Stimulated activated CD4-positive, alpha-beta T cell treated with anti-CD3 and anti-CD28 coated beads, Interleukin-15, amount 100 ng/mL, for 24 hours (primary cell): ENCODE data around the gene SMTNL2.
"Not testable (repeated sequence)": the region's sequence is repeated elsewhere in the genome, so short reads cannot be mapped to it uniquely, and the experiment has no call there.

Source experiments
- DNase-seq: peaks from one replicate; pipeline ENCODE4 v3.0.0-alpha.2; 2020

The SMTNL2 gene

DNA sequence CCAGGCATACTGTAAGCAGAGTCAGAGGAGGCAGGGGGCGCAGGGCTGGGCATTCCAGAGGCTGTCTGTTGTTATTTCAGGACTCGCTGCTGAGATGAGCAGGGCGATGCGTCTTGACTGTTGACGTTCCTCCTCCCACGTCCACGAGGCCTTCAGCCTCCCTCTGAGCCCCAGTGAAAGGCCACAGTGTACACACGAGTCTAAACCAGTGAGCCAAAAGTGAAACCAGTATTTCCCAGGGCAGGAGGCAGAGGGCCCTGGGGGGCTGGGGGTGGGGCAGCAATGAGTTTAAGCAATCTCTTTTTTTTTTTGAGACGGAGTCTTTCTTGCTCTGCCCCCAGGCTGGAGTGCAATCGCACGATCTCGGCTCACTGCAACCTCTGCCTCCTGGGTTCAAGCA is 21.5 kb downstream of the SMTNL2 start:
- no peak for DNase-seq

DNA sequence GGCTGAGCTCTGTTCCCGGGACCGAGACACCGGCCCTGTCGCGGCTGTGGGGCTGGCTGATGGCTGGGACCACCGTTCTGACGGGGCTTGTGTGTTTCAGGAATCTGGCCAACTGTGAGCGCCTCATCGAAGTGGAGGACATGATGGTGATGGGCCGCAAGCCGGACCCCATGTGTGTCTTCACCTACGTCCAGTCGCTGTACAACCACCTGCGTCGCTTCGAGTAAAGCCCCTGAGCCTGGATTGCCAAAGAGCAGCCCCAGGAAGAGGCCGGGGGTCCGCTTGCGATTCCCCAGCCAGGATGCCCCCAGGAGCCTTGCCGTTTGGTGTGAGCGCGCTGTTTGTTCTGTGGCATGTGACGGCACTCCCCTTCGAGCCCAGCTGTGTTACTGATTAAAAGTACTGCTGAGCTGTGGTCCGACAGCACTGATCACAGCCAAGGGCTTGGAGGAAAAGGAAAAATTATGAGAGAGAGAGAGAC is 23.0 kb downstream of the SMTNL2 start:
- DNase-seq, result no peak

DNA sequence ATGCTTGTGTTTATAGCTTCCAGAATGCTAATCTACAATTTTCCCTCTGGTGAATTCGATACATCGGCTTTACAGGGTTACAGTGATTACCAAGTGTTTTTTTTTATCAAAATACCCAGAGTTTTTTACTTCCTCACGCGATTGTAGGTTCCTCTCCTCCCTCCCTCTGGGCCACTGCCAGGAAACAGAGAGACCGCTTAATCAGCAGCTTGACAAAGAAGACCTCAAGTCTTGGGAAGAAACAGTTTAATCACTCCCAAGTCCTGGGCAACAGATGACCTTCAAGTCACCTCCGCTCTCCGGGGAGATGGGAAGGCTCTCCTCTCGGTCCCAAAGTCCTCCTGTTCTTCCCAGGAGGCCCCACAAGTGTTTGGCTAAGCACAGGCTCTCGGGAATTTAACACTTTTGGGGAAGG is 23.5 kb downstream of the SMTNL2 start:
- DNase-seq, result no peak

DNA sequence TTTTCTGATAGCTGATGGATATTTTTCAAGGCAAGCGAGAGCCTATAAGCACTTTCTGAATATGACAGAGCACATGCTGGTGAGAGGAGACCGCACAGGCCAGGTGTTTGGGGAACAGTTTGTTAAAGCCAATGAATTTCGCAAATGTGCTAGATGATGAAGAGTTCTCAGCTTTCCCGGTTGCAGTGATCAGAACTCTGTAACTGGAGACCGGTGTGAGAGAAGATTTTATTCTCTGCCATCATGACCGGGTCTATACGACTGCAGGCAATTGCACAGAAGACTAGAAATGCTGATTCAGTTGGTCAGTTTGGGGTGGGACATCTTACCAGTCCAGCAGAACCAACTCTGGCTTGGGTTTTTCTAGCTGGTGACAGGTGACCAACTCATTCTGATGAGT is 25.4 kb downstream of the SMTNL2 start:
- no peak for DNase-seq

GRCh38 chr17:4610162-4610561 is 25.8 kb downstream of the SMTNL2 start:
- no peak for DNase-seq

GRCh38 chr17:4610656-4611055 is 26.3 kb downstream of the SMTNL2 start:
- DNase-seq, result no peak

GRCh38 chr17:4616476-4616875 is 32.1 kb downstream of the SMTNL2 start:
- no peak for DNase-seq

DNA sequence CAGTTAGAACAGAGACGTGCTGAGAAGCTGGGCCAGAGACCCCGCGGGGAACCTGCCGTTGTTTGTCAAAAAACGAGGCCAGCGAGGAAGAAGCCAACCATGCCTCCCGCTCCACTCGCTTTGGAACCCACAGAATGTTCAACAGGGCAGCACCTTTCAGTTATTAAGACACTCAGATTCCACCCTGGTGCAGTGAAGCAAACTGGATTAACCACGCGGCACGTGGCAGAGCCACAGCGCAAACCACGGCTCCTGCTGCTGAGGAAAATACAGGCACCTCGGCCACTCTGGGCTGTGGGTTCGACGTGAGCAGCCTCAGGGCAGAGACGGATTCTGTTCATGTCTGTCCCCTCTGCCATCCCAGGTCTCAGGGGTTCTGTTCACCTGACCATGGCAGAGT is 32.8 kb downstream of the SMTNL2 start:
- DNase-seq, result no peak

DNA sequence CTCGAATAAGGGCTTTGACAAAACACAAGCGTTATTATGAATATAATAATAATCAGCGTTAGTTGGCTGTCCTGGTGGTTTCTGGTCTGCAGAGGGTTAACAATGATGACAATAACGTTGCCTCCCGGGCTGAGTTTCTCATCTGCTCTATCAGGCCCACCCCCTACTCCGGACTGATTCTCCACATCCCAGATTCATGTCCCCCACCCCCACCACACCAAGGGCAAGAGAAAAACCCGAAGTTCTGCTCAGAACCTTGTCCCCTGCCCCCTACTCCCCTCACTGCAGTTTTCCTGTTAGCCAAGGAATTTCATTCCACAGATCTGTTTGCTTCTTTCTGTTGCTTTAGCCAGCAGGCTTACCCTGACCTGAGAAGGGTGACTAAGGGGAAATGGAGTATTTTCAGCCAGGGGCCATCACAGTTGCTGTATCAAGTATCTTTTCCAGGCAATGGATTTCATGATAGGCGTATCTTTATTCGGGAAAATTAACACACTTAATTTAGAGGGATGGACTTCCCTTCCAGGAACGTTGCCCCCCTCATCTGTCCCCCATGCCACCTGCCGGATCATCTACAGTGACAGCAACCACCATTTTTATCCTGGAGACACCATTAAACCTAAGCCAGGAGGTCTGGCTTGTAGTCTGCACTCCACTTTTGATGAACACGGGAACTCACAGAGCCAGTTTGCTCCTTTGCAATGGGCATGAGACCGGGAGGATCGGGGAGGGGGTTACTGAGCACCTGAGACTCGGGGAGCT is 33.4 kb downstream of the SMTNL2 start:
- no peak for DNase-seq

- DNase-seq, result no peak
These were observed 36.3 kb downstream of the SMTNL2 start for GRCh38 chr17:4620531-4621101.

- DNase-seq, result no peak
These were observed 38.0 kb downstream of the SMTNL2 start for GRCh38 chr17:4622375-4622774.

DNA sequence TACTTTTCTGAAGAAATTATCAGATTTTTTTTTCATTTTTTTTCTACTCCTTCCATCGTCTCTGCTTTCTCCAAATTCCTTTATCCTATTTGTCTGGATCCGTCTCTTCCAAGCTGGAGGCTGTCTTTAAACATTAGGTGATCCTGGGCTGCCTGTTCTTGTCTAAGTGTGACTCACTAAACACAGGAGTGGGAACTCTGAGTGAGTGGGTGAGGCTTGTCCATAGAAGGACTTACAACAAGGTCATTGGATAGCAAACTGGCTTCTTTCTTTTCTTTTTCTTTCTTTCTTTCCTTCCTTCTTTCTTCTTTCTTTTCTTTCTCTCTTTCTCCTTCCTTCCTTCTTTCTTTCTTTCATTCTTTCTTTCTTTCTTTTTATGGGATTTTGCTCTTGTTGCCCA is 38.9 kb downstream of the SMTNL2 start:
- DNase-seq, result no peak

- DNase-seq, result not testable (repeated sequence)
These were observed 40.2 kb downstream of the SMTNL2 start for GRCh38 chr17:4624451-4624911.

DNA sequence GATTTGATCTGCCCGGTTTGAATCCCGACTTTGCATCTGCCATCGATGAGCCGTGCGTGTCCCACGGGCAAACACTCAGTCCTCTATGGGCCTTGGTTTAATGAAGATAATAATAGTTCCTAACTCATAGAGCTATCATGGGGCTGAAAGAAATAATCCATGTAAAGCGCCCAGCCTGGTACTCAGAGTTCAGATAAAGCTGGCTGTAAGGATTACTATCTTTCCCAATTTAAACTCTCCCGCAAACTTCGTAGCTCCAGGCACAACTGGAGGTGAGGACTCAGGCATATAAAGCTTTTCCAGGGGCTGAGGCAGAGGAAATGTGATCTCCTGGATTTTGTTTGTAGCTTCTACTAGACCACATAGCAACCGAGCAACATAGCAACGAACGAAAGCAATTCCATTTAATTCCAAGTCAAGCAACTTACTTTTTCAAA is 40.9 kb downstream of the SMTNL2 start:
- DNase-seq, result no peak

DNA sequence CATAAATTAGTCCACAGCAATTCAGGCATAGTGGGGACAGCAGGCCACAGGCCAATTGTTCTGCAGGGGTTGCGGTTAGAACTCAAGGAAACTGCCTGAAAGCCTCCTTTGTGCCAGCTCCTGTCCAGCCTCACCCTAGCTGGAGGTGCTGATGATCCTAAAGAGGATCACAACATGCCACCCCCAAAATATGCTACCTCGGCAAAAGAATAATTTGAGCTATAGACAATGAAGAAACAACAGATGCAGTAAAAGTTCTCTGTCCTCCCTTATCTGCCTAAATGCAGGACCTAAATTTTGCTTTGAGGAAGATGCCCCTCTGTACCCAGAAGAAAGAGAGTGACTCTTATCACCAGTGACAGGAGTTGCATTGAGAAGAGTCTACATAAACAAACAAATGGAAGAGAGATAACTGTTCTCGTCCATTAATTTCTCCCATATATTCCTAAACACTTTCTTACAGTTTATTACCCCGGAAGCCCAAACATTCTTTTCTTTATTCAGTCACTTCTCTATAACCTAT is 42.5 kb downstream of the SMTNL2 start:
- no peak for DNase-seq

DNA sequence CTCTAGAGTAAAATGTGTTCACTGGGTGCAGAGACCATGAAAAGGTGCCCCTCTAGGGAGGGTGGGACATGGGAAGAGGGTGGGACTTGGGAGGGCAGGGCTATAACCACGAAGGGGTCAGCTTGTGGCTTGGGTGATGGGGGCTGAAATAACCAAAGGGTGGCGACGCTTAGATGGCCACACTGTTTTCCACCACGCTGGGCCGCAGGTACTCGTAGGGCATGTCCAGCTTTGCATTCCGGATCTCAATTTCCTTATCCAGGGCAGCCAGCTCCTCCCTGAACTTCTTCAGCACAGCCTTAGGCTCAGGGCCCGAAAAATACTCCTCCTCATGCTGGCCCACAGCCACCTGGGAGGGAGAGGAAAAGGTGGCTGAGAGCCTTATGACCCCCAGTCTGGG is 47.1 kb downstream of the SMTNL2 start:
- DNase-seq, result no peak

GRCh38 chr17:4631836-4632580 is 47.7 kb downstream of the SMTNL2 start:
- DNase-seq, result no peak

GRCh38 chr17:4632581-4632920 is 48.2 kb downstream of the SMTNL2 start:
- DNase-seq, result no peak

GRCh38 chr17:4633643-4634042 is 49.3 kb downstream of the SMTNL2 start:
- no peak for DNase-seq

DNA sequence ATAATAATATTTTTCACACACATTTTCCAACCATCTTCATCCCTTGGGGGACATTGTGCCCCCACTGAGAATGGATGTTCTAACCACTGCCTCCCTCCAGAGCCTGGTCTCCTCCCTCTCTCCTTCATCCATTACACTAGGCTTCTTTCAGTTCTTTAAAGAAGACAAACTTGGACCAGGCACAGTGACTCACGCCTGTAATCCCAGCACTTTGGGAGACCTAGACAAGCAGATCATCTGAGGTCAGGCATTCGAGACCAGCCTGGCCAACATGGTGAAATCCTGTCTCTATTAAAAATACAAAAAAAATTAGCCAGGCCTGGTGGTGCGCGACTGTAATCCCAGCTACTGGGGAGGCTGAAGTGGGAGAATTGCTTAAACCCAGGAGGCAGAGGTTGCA is 50.6 kb downstream of the SMTNL2 start:
- DNase-seq, result no peak

DNA sequence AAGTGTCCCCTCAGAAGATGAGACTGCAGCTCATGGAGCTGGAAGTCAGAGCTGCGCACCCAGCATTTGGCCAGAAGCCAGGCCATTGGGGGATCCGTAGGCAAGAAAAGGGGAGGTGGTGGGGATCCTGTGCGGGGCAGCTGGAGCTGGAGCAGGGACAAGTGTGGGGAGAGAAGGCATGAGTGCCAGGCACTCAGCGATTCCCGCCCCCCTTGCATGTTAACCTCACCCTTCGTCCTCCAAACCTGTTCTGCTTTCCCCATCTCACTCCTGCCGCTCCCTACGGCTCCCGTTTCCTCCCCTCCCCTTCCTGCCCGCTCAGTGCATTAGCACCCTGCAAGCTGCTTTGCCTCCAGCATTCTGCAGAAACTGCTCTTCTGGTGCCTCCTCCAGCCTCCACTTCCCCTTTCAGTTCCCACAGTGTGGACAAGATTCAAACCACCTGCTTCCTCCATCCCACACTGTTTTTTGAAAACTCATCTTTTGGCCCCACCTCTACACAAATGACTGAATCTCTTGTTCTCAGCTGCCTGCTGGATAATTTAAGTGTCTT is 51.6 kb downstream of the SMTNL2 start:
- peak; percentile 9 for DNase-seq

DNA sequence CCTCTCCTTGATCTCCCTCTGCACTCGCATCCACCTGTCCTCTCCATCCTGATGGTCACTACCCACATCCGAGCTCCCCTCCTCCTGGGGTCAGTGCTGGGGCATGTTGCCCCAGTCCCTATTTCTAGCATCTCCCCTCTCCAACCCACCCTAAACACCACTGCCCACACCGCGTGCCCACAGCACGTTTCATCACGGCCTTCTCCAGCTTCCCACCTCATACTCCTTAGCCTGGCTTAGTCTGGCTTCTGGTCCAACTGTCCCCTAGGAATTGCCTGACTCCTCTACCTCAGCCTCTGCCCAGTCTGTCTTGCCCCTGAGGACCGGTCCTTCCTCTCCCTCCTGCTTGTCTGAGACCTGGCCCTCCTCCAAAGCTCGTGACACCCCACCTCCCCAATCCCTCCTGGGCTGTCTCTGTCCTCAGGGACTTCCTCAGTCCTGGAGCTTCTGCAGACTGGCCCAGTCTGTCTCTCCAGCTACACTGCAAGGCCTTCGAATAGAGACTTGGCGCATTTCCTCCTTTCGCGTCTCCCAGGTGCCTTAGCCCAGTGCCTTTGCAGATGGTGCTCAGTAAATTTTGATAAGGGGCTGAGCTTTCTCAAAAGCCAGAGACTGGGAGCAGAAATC is 52.3 kb downstream of the SMTNL2 start:
- no peak for DNase-seq

- not testable (repeated sequence) for DNase-seq
These were observed 54.4 kb downstream of the SMTNL2 start for GRCh38 chr17:4638766-4639165.
